Measurements from ENCODE around the gene COLGALT1. TPM values are rescaled to one million over a fixed set of nuclear protein-coding genes. Genes with fewer than 3 reads are reported as not detected.

COLGALT1 gene
- total and polyA plus RNA-seq, 7 donors = 7.8 to 62.3 (median 53.0) TPM

DNA sequence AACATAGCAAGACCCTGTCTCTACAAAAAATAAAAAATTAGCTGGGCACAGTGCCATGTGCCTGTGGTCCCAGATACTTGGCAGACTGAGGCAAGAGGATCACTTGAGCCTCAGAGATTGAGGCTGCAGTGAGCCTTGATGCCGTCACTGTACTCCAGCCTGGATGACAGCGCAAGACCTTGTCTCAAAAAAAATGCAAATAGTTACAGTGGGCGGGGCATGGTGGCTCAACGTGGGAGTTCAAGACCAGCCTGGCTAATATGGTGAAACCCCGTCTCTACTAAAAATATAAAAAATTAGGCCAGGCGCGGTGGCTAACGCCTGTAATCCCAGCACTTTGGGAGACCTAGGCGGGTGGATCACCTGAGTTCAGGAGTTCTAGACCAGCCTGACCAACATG is 35.5 kb upstream of the COLGALT1 start:
- no peak for TF ChIP-seq EP300 (IDR thresholded peaks at IDR 0.05)
- TF ChIP-seq, protein P1, sequence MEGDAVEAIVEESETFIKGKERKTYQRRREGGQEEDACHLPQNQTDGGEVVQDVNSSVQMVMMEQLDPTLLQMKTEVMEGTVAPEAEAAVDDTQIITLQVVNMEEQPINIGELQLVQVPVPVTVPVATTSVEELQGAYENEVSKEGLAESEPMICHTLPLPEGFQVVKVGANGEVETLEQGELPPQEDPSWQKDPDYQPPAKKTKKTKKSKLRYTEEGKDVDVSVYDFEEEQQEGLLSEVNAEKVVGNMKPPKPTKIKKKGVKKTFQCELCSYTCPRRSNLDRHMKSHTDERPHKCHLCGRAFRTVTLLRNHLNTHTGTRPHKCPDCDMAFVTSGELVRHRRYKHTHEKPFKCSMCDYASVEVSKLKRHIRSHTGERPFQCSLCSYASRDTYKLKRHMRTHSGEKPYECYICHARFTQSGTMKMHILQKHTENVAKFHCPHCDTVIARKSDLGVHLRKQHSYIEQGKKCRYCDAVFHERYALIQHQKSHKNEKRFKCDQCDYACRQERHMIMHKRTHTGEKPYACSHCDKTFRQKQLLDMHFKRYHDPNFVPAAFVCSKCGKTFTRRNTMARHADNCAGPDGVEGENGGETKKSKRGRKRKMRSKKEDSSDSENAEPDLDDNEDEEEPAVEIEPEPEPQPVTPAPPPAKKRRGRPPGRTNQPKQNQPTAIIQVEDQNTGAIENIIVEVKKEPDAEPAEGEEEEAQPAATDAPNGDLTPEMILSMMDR (IDR thresholded peaks at IDR 0.05) = no peak
- TF ChIP-seq POLR2AphosphoS5 (IDR thresholded peaks at IDR 0.05) = no peak
- no peak for TF ChIP-seq POLR2A (IDR thresholded peaks at IDR 0.05)
- no peak for DNase-seq
- 90 to 91% methylated on average over 9 of the region's 9 CpGs for WGBS, 2 donors
- peaks cover 12 to 47% (median 27%) of the 10 kb centered on the region in 4 donors for H3K36me3 ChIP-seq
- no peak overlapping the region for H3K27ac ChIP-seq
- no peak overlapping the region for H3K4me3 ChIP-seq
- peaks cover 0 to 11% (median 0%) of the 10 kb centered on the region in 3 donors for H3K27me3 ChIP-seq
- intact Hi-C loops (cut with DNase I) = no loop called here
- peaks cover 3 to 8% (median 7%) of the 10 kb centered on the region in 4 donors for H3K9me3 ChIP-seq
- no peaks in the 10 kb centered on the region for H3K4me1 ChIP-seq

DNA sequence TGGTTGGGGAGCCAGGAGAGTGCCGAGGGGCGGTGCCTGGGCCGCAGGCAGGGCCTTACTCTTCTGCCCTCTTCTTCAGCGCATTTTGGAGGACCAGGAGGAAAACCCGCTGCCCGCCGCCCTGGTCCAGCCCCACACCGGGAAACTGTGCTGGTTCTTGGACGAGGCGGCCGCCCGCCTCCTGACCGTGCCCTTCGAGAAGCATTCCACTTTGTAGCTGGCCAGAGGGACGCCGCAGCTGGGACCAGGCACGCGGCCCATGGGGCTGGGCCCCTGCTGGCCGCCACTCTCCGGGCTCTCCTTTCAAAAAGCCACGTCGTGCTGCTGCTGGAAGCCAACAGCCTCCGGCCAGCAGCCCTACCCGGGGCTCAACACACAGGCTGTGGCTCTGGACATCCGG is 34.6 kb upstream of the COLGALT1 start:
- no peak for DNase-seq
- WGBS, 2 donors = 97% methylated on average over 25 of the region's 25 CpGs
- Histone ChIP-seq H3K27ac (no peak overlapping the region), H3K9me3 (peaks cover 3 to 8% (median 7%) of the 10 kb centered on the region in 4 donors), H3K36me3 (peaks cover 12 to 47% (median 27%) of the 10 kb centered on the region in 4 donors), H3K4me3 (no peak overlapping the region), H3K27me3 (peaks cover 0 to 19% (median 0%) of the 10 kb centered on the region in 3 donors), H3K4me1 (no peaks in the 10 kb centered on the region)
- intact Hi-C loops (cut with DNase I) = no loop called here
- TF ChIP-seq POLR2AphosphoS5 (IDR thresholded peaks at IDR 0.05) (no peak), EP300 (IDR thresholded peaks at IDR 0.05) (no peak)
- TF ChIP-seq, protein P1 (IDR thresholded peaks at IDR 0.05) = no peak

DNA sequence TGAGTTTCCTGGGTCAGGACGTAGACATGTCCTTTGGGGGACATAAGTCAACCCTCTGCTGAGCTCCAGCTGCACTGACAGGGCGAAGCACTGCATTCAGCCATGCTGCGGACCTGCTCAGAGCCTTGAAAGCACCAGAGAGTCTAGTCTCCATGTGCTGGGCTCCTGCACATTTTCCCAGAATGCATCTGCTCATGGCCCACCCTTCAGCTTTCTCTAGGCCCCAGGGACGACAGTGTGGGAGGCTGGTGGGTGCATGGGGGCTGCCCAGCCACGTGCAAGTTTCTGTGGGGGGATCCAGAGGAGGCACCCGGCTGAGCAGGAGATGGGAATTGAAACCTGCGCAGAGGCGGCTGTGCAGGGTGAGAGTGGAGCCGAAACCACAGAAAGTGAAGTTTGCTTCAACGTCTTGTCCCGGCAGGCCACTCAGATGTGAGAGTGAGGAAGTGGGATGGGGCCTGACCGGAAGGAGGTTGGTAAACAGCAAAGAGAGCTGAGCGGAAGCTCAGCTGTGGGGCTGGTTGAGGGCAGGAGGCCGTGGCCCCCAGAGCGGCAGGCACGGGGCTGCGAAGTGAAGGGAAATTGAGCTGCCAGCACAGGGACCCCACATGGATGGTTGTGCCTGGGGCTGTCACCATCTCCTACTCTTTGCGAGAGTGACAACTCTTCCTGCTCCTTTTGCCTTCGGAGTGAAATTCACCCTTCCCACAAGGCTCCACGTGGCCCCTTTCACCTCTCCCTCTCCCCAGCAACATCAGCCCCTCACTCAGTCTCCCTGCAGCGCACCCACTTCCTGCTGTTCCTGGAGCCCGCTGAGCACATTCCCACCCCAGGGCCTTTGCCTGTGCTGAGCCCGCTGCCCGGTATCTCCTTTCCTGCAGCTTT is 32.2 kb upstream of the COLGALT1 start:
- Histone ChIP-seq H3K27ac (peak overlapping the region in 3 of 4 donors; percentile 41 to 52 (median 51)), H3K36me3 (peaks cover 0 to 23% (median 8%) of the 10 kb centered on the region in 4 donors), H3K4me1 (no peaks in the 10 kb centered on the region), H3K9me3 (peaks cover 0 to 2% (median 0%) of the 10 kb centered on the region in 4 donors), H3K4me3 (no peak overlapping the region), H3K27me3 (peaks cover 0 to 42% (median 8%) of the 10 kb centered on the region in 3 donors)
- 33 to 57% methylated on average over 24 of the region's 24 CpGs for WGBS, 2 donors
- intact Hi-C loops (cut with DNase I) = no loop called here
- peak; percentile 74 for DNase-seq
- TF ChIP-seq POLR2AphosphoS5 (IDR thresholded peaks at IDR 0.05) (no peak), EP300 (IDR thresholded peaks at IDR 0.05) (no peak), POLR2A (IDR thresholded peaks at IDR 0.05) (no peak)
- TF ChIP-seq, protein P1 (IDR thresholded peaks at IDR 0.05) = no peak

DNA sequence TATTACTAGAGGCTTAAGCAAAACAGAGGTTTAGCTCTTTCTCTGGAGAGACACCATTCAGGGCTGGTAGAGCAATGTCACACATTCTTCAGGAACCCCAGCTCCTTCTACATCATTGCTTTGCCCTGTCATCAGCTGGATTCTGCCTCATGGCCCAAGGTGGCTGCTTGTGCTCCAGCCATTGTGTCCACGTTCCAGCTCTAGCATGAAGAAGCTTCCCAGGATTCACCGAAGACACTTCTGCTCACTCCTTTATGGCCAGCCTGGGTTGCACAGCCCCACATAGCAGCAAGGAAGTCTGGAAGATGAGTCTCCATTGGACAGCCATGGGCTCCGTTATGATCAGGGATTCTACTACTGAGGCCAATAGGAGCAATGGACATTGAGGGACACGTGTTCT is 30.8 kb upstream of the COLGALT1 start:
- intact Hi-C loops (cut with DNase I) = no loop called here

More for the DNA sequence above, 30.8 kb upstream of the COLGALT1 start:
- no peaks in the 10 kb centered on the region for H3K9me3 ChIP-seq
- DNase-seq = no peak
- no peaks in the 10 kb centered on the region for H3K4me1 ChIP-seq
- WGBS, 2 donors = 92 to 94% methylated on average over 4 of the region's 4 CpGs
- peaks cover 0 to 52% (median 18%) of the 10 kb centered on the region in 3 donors for H3K27me3 ChIP-seq
- TF ChIP-seq EP300 (IDR thresholded peaks at IDR 0.05) (no peak), POLR2A (IDR thresholded peaks at IDR 0.05) (no peak), POLR2AphosphoS5 (IDR thresholded peaks at IDR 0.05) (no peak)
- TF ChIP-seq, protein P1 (IDR thresholded peaks at IDR 0.05) = no peak
- peaks cover 0 to 11% (median 5%) of the 10 kb centered on the region in 4 donors for H3K36me3 ChIP-seq
- H3K4me3 ChIP-seq = no peak overlapping the region
- H3K27ac ChIP-seq = no peak overlapping the region
